Measurements from ENCODE around the gene CHCHD6. TPM values are rescaled to one million over a fixed set of nuclear protein-coding genes. Genes with fewer than 3 reads are reported as not detected.

The CHCHD6 gene
- total and polyA plus RNA-seq, 2 of the 4 experiments (the other 2 are of a cell fraction), result 18.8 to 28.9 TPM

- TF ChIP-seq POLR2A (IDR thresholded peaks at IDR 0.05; ENCODE audit: low read depth, low read length), result no peak
- TF ChIP-seq RCOR1 (IDR thresholded peaks at IDR 0.05; ENCODE audit: insufficient replicate concordance, low read length), result no peak
- TF ChIP-seq MAFK (IDR thresholded peaks at IDR 0.05; ENCODE audit: low read depth, low read length), result no peak
- no peak for TF ChIP-seq SMC3 (IDR thresholded peaks at IDR 0.05; ENCODE audit: low read depth, low read length)
- no peak for TF ChIP-seq CHD1 (IDR thresholded peaks at IDR 0.05; ENCODE audit: low read depth, low read length)
- no peak for TF ChIP-seq MAZ (IDR thresholded peaks at IDR 0.05; ENCODE audit: borderline replicate concordance, low read depth, low read length)
- no peak for TF ChIP-seq CEBPB (IDR thresholded peaks at IDR 0.05; ENCODE audit: low read depth, low read length)
- no peak for TF ChIP-seq CTCF (conservative IDR thresholded peaks at IDR 0.05; ENCODE audit: low read depth, low read length)
- no peak for TF ChIP-seq BHLHE40 (IDR thresholded peaks at IDR 0.05; ENCODE audit: low read depth, low read length)
- TF ChIP-seq, protein P1, sequence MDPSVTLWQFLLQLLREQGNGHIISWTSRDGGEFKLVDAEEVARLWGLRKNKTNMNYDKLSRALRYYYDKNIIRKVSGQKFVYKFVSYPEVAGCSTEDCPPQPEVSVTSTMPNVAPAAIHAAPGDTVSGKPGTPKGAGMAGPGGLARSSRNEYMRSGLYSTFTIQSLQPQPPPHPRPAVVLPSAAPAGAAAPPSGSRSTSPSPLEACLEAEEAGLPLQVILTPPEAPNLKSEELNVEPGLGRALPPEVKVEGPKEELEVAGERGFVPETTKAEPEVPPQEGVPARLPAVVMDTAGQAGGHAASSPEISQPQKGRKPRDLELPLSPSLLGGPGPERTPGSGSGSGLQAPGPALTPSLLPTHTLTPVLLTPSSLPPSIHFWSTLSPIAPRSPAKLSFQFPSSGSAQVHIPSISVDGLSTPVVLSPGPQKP (IDR thresholded peaks at IDR 0.05; ENCODE audit: borderline replicate concordance, low read depth, low read length), result no peak
- TF ChIP-seq RFX5 (IDR thresholded peaks at IDR 0.05; ENCODE audit: low read depth, low read length), result no peak
- no peak for TF ChIP-seq MXI1 (IDR thresholded peaks at IDR 0.05; ENCODE audit: borderline replicate concordance, low read depth, low read length)
- DNase-seq (no peak), ATAC-seq (ENCODE audit: low read depth) (no peak)
- dilution Hi-C loops (cut with HindIII; ENCODE audit: low sequenced_read_pairs, unreplicated experiment) (no loop called here), in situ Hi-C loops (cut with MboI; ENCODE audit: low sequenced_read_pairs) (no loop called here), intact Hi-C loops (cut with micrococcal nuclease) (loop anchor here (1.0 to 10.0 kb wide), 4 partner anchors 19 to 543 kb away; no protein-coding TSS in a partner anchor)
- peak overlapping the region; percentile 97 for H3K4ac ChIP-seq (ENCODE audit: low read depth, low read length)
- H3K27ac ChIP-seq (ENCODE audit: insufficient read depth, low read length), result peak overlapping the region; percentile 89
- H3K9ac ChIP-seq (ENCODE audit: low read depth, low read length), result peak overlapping the region; percentile 49
- ChIA-PET CTCF (interaction anchor here (1.1 to 2.0 kb wide), 3 partner anchors 75 to 249 kb away, joined by 3 to 13 read pairs (median 3); no protein-coding TSS in a partner anchor), POLR2A (ENCODE audit: unreplicated experiment) (no interaction called here)
- peak overlapping the region; percentile 97 for H4K91ac ChIP-seq (ENCODE audit: insufficient read depth, low read depth, low read length)
- peaks cover 27% of the 10 kb centered on the region for H3K4me1 ChIP-seq (ENCODE audit: control insufficient read depth, insufficient read depth, low read length)
- H3K79me1 ChIP-seq (ENCODE audit: low read depth in 1 of 2, low read length in 2 of 2), result peaks cover 30 to 61% of the 10 kb centered on the region in 2 experiments
- no peaks in the 10 kb centered on the region for H3K9me3 ChIP-seq (ENCODE audit: control insufficient read depth, insufficient read depth, low read length)
- H2BK20ac ChIP-seq (ENCODE audit: low read depth, low read length), result peak overlapping the region; percentile 51
- no peaks in the 10 kb centered on the region for H3K27me3 ChIP-seq (ENCODE audit: control insufficient read depth, insufficient read depth, low read length)
- H4K5ac ChIP-seq (ENCODE audit: low read depth, low read length), result peak overlapping the region; percentile 84
- peaks cover 14% of the 10 kb centered on the region for H3K36me3 ChIP-seq (ENCODE audit: control insufficient read depth, insufficient read depth, low read length)
- peak overlapping the region; percentile 94 for H2AK9ac ChIP-seq (replicated peaks; ENCODE audit: low read depth, low read length, poor library complexity)
- H2BK15ac ChIP-seq (ENCODE audit: low read depth, low read length), result peak overlapping the region; percentile 97; the same call in 2 of the 3 replicates
- H2AFZ ChIP-seq (replicated peaks; ENCODE audit: low read length, poor library complexity), result peak overlapping the region; percentile 93
- WGBS, 2 experiments (ENCODE audit: extremely low coverage in 2 of 2, insufficient read length in 1 of 2), result 33% methylated on average over 5 of the region's 23 CpGs; no CpG with 5 or more reads in 1 of the 2 experiments
- peak overlapping the region; percentile 94 to 100 for H4K8ac ChIP-seq (ENCODE audit: low read depth in 2 of 2, low read length in 2 of 2)
- H2AK5ac ChIP-seq (ENCODE audit: low read depth, low read length), result peak overlapping the region; percentile 98
- H3K9me1 ChIP-seq (ENCODE audit: insufficient read depth, low read length), result peaks cover 26% of the 10 kb centered on the region
- H3K4me2 ChIP-seq (ENCODE audit: low read depth, low read length), result peak overlapping the region; percentile 7; the same call in 1 of the 2 replicates
- H3K4me3 ChIP-seq (ENCODE audit: insufficient read depth, low read depth, low read length), result no peak overlapping the region
- BruUV-seq (replicated peaks), result no TSS peak
- peak overlapping the region; percentile 96 for H3K14ac ChIP-seq (replicated peaks; ENCODE audit: low read depth, low read length)
- H4K20me1 ChIP-seq (ENCODE audit: insufficient read depth, low read length), result peaks cover 19% of the 10 kb centered on the region
- peak overlapping the region; percentile 74 for H3K56ac ChIP-seq (ENCODE audit: extremely low read depth, insufficient read depth, low read length)
- H3K23ac ChIP-seq (ENCODE audit: low read depth, low read length), result peak overlapping the region; percentile 96
- peak overlapping the region; percentile 95 for H2BK120ac ChIP-seq (ENCODE audit: low read depth, low read length)
- H2BK5ac ChIP-seq (ENCODE audit: low read depth, low read length, poor library complexity, severe bottlenecking), result peak overlapping the region; percentile 84
- peak overlapping the region; percentile 62 for H3K18ac ChIP-seq (ENCODE audit: low read depth, low read length)
Observed at GRCh38 chr3:127001486-127002194, 297.6 kb downstream of the CHCHD6 start.

Measured in IMR-90 (cell line).